Measurements from ENCODE around the gene POLR2B.
"Not testable (repeated sequence)": the region's sequence is repeated elsewhere in the genome, so short reads cannot be mapped to it uniquely, and the experiment has no call there.

POLR2B gene

DNA sequence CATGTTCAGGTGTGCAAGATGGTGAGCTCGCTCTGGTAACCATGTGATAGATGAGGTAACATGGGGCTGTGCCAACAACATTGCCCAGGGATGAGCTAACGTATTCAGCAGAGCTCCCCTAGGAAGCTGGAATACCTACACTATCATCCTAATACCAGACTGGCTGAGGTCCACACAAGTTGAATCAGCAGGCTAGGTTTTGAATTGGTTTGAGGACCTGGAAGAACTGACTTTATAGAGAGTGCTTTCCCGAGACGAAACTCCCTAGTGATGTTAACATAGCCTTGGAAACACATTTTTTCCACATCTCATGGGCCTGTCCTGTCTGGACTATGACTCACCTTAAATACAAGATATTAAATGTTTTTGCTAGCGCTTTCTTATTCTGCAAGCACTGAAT lies 74.8 kb downstream of the POLR2B start:
- DNase-seq (ENCODE audit: low spot score) = no peak

DNA sequence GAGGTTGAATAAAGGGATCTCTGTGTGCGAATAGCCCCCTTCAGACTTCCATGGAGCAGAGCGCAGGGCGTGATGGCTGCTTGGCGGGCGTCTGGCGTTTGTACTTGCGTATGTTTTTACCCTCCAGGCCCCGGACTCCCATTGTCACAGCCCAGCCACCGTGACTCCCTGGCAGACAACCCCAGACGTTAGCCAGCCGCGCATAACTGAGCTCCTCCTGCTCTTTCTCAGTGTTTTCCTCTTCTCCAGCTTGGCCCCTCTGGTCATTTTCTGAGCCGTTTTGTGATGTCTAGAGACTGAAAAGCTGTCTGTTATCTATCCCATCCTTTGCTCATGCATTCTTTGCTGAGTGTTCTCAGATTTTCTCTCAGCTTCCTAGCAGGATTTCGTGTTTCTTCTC lies 77.2 kb downstream of the POLR2B start:
- DNase-seq (ENCODE audit: low spot score) = no peak

DNA sequence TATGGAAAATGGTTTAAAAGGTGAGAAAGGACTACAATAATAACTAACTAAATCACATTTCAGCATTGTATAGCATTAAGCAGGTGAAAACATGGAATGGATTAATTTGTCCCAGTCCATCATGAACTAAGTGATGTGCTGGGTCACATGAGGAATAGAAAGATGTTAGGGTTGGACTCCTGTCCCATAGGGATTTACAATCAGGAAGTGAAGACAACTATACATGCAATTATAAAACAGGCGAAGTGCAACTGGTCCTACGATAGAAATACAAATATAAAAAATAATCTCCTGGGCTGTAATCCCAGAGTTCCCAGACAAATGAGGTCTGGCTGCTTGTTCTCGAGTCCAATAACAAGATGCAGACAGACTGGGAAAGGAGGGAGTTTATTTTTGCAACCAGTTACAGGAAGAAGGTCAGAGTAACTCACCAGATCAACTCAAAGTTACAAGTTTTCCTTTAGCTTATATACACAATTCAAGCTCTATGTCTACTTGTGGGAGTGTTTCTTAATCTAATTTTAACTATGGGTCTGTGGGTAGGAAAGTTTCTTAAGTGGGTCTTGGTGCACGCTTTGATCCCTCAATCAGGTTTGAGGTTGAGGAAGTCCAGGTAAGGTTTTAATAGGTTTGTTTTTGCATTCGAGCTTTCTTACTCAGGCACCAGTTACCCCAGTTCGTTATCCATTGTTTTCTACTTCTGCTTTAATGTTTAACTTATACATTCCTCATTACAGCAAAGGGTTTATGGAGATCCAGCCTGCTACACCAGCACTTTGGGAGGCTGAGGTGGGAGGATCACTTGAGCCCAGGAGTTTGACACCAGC lies 81.4 kb downstream of the POLR2B start:
- DNase-seq (ENCODE audit: low spot score) = no peak

DNA sequence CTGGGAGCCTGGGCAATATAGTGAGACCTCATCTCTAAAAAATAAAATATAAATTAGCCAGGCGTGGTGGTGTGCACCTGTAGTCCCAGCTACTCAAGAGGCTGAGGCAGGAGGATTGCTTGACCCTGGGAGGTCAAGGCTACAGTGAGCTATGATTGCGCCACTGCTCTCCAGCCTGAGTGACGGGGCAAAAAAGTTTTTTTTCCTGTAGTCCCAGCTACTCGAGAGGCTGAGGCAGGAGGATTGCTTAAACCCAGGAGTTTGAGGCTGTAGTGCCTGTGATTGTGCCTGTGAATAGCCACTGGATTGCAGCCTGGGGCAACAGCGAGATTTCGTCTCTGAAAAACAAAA lies 82.0 kb downstream of the POLR2B start:
- DNase-seq (ENCODE audit: low spot score) = not testable (repeated sequence)

DNA sequence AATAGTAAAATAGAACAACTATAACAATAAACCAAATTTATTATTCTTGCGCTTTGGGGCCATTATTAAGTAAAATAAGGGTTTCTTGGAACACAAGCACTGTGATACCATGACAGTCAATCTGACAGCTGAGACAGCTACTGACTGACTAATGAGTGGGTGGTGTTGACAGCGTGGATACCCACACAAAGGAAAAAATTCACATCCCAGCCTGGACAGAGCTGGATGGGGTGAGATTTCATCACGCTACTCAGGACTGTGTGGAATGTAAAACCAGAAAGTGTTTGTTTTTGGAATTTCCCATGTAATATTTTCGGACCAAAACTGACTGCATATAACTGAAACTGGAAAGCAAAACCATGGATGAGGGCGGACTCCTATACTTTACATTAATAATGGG lies 82.7 kb downstream of the POLR2B start:
- DNase-seq (ENCODE audit: low spot score) = no peak

DNA sequence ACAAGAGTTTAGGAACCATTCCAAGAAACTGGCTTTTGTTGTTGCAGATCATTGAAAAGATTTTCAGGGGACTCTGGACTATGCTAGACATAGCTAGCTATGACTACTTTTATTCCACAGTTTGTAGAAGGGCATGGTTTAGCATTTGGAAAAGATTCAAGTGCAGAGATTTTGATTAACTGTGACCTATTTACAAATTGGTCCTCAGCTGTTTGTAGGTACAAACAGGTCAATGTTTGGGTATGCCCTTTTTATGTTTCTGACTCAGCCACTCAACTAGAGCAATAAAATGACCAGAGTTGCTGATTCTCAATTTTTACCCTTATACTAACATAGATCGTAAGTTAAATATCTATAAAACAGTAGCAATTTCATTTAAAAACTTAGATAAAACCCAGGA lies 84.8 kb downstream of the POLR2B start:
- DNase-seq (ENCODE audit: low spot score) = no peak

DNA sequence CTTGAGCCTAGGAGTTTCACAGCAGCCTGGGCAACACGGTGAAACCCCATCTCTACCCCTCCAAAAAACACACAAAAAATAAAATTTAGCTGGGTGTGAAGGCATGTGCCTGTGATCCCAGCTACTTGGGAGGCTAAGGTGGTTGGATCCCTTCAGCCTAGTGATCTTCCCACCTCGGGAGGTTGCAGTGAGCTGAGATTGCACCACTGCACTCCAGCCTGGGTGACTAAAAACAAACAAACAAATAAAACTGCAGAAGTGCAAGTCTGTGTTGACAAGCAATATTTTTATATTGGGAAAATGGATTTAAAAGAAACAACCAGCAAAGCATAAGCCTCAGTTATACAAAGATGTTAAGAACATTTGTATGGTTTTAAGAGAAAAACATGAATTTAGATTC lies 85.4 kb downstream of the POLR2B start:
- DNase-seq (ENCODE audit: low spot score) = no peak

DNA sequence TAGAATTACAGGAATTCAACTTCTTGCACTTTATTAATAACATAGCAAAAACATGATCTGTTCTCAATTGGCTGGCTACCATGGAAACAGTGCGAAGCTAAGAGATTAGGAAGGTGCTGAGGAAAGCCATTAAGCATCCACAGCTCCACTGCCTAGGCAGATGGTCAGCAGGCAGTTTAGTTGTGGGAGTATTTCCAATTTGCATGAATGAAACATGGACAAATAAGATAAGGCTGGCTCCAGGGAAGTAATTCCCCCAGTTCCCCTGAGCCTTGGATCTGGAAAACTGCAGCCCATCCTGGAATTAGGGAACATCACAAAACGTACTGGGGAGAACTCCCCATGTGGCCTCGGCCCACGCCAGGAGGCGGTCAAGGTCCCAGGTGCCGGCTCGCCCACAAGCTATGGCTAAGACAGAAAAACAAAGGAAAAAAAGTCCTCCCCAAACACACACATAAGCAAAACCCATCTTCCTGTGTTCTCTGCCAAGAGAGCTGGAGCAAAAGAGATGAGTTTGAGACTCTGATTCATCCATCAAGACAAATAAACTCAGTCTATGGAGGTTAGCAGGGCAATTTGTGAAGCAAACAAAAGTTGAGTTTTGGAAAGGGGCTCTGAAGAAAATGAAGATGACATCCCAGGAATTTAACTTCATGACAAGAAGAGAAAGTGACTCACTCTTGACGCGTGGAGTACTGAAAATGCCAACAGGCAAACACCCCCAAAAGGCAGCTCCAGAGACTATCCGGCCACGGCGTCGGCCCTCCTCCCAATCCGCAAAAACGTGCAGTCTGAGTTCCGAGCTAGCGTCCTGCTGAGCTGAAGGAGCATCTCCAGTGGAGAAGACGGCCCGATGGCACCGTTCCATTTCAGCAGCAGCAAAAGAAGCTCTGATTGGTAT lies 86.4 kb downstream of the POLR2B start:
- DNase-seq (ENCODE audit: low spot score) = no peak

DNA sequence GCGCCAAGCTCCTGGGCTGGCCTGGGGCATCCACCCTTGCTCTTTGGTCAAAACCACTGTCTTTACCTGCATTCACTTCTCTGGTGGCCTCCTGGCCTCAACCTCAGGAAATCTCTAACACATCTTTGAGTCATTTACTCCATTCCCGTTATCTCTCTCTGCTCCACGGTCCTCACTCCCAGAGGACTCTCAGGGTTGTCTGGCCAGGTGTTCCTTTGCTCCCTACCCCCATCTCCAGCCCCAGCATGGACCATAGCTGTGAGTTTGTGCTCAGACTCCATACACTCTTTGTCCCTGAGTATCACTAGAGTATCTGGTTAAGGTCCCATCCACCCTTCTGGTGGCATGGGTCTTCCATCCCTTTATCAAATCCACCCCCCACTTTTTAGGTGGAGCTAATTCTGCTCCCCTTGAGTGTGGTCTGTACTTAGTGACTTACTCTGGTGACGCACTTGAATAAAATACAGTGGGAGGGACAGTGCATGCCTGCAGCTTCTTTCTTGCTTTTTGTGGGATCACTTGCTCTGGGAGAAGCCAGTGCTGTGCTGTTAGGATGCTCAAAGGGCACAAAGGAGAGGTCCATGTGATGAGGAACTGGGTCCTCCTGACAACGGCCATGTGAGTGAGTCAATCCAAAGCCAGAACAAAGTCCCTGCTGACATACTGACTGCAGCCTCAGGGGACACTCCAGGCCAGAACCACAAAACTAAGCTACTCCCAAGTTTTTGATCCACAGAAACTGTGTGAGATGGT lies 87.2 kb downstream of the POLR2B start:
- DNase-seq (ENCODE audit: low spot score) = no peak

DNA sequence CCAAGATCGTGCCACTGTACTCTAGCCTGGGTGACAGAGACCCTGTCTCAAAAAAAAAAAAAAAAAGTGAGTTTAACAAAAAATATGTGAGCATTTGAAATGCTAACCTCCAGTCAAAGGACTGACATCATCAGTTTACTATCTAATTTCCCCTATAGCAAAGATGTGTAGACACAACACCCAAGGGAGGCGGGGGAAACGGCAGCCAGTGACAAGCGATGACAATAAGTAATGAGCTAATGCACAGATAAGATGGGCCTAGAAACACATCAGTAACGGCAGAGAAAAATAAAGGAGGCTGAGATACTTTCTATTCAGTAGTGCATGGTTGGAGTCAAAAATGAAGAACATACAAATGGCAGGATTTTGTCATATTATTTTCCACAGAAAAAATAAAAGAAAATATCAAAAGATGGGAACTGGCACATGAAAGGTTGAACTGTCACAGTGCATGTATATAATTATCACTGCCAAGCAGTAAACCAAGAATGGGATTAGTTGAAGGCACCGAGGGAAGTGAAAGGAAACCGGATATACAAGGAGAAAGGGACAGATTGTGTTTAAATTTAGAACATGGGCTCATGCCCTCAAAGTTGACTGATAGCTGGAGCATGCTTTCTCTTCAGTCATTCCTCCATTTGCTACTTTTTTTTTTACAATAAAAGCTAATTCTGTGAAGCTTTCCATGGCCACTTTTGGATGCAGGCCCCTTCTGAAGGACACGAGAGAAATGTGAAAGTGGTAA lies 89.7 kb downstream of the POLR2B start:
- no peak for DNase-seq (ENCODE audit: low spot score)

DNA sequence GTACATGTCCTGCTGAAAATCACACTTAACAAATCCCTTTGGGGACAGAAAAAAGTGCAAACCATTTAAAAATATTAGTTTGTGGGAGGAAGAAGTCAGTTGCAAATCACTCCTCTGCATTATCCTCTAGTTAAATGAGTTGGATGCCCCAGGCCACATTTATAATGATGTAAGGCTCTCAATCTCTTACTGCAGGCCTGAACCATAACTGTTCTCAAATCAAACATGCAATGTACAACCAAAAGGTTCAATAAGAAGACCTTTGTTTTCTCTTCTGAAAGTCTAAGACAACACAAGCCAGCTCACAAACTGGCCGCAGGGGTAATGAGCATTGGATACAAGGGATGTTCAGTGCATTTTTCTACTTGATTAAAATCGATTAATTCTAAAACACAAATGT lies 91.8 kb downstream of the POLR2B start:
- DNase-seq (ENCODE audit: low spot score) = no peak

DNA sequence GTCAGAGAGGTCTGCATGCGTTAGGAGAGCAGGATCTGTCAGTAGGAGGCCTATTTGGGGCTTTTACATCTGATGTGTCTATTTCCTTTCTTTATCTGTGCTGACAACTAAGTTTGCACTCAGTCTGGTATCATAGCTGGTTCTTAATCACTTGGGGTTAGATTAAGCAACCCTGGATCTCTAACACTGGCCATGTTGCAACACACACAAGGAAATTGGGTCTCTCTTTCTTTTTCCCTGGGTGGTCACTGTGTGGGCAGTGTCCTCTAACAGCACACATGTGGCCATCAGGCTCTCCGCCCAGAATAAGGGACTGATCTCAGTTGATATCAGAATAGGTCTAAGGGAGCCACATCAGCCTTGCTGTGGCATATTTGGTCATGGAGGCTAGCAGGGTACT lies 92.6 kb downstream of the POLR2B start:
- DNase-seq (ENCODE audit: low spot score) = no peak

DNA sequence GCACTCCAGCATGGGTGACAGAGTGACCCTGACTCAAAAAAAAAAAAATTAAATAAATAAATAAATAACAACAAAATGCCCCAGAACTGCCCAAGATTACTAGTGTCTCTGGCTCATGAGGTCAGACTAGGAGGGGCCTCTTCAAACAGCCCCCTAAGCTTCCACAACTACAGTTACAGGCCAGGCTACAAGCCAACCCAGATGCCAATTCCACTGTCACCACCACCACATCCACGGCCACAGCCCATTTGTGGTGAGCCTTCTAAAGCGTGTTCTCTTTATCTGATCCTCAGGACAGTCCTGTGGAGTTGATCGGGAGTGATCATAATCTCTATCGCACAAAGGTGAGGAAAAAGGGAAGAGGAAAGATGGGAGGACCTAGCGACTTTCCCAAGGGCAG lies 94.9 kb downstream of the POLR2B start:
- no peak for DNase-seq (ENCODE audit: low spot score)

DNA sequence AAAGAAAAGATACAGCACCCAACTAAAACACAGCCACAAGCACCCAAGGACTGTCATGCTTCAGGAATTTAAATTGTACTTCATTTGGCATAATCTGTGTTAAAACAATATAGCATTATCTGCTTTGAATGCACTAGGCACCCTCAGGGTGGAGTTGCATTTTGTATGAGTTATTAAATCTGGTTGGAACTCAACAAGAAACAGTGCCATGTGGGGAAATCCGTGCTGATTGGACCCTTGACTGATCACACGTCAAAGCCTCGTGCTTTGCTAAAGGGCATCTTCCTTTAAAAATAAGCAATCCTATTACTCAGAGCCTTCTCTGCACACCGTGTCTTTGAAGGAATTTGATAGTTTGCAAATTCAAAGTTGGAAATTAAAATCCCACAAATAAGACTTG lies 96.0 kb downstream of the POLR2B start:
- no peak for DNase-seq (ENCODE audit: low spot score)

DNA sequence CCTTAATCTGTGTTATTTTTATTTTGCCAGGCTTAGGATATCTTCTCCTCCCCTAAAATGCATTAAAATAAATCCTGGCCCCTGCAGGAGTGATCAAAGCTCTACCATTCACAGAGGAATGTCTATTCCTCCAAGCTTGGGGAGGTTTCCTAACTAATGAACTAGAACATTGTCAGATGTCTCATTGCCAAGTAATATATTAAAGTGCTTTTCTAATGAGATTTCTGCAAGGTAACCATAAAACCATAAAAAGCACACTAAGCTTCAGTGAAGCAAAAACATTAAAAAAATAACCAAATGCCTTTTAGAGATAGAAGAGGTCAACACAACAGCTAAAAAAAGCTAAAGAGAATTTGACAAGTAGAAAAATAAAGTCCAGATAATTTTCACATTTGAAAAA lies 96.7 kb downstream of the POLR2B start:
- DNase-seq (ENCODE audit: low spot score) = no peak

DNA sequence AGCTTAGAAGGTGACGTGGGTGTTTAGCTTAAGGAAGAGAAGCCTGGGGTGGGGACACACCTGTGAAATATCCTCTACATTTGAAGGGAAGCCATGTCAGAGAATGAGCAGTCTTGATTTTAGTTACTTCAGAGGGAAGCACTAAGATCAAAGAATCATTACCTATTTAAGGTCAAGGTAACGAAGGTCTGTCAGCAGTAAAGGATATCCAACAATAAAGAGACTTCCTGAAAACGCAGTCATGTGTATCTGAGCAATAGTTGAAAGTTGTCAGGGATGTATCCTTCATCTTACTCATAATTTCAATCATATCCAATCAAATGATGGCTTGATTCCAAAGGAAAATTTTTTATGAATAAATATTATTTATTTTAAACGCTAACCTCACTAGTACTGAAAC lies 98.0 kb downstream of the POLR2B start:
- DNase-seq (ENCODE audit: low spot score) = no peak

DNA sequence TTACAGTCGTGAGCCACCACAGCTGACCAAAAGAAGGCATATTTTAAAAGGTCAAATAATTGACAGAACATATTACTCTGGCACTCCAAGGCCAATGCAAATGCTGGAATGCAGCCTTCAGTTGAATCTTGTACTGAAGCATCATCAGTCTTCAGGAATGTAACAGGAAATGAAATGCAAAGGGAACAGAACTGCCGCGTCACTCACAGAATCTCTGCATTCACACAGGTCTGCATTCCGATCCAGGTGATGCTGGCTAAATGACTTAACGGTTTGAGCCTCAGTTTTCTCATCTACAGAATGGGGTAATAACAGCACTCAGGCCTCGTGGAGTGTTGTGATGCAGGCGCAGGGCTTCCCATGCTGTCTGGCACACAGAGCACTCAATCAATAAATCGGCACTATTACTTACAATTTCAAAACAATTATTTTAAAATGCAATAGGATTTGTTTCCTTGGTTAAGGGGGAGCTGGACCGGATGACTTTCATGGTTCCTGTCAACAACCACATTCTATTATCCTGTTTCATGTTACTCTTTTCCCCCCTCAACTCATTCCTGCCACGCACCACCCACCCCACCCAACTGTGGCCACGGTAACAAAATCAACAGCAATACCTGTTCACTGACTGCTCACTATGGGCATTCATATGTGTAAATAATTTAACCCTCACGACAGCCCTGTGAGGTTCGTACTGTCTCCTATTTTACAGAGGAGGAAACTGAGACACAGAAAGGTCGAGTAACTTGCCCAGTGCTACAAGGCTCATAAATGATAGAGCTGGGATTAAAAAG lies 99.1 kb downstream of the POLR2B start:
- DNase-seq (ENCODE audit: low spot score) = no peak

DNA sequence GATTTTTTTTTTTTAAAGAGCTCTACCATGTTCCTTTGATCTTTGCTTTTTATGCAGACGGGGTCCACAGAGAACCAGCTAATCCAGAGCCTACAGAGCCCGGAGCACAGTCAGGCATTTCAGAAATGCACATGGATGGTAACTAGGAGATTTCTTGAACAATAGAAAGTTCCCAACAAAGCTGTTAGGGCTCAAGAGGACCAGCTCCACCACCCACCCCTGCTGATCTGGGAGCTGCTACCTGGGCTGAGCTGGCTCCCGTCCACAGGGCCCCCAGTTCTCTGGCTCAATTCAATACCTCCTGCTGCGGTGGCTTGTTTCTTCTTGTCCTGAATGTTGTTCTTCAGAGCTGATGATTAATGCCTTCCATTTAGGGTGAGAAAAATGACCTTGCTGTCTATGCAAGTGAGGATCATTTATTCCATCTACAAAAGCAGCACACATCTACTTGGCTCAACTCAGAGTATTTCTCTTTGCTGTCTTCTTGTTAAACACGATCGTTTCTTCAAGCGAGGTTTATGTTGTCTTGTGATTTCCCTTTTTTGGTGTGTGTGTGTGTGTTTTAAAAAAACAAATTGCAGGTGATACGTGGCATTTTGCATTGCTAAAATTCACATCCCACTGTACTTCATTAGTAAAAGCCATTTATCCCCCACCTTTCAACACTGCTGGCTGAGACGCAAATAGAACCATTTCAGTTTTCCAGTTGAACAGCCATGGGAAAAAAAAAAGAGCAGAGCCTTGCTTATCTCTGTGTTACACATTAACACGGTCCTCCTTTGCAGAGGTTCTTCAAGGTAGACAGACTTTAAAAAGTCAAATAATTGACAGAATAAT lies 100.2 kb downstream of the POLR2B start:
- no peak for DNase-seq (ENCODE audit: low spot score)

Data from pons (tissue), 1 donor.